Ascending aorta (tissue), 2 donors: ENCODE data around the gene KLHDC3. TPM values are rescaled to one million over a fixed set of nuclear protein-coding genes. Genes with fewer than 3 reads are reported as not detected.

ENCODE experiments used
- DNase-seq, 2 donors: peaks; one replicate each; pipeline ENCODE4 v3.0.0-alpha.2; 2019; ENCODE audit warnings: low spot score in 2 of 2
- H3K27ac ChIP-seq, 2 donors: fragments of 200-600 bp; sonication (generic); one replicate each; pipeline ENCODE4 v1.5.1; 2016 to 2017; ENCODE audit warnings: mild to moderate bottlenecking in 1 of 2
- H3K27me3 ChIP-seq: fragments of 200-600 bp; sonication (generic); one replicate; pipeline ENCODE4 v1.5.1; 2017
- H3K36me3 ChIP-seq, 2 donors: fragments of 200-600 bp; sonication (generic); one replicate each; pipeline ENCODE4 v1.5.1; 2016
- H3K4me1 ChIP-seq, 2 donors: fragments of 200-600 bp; sonication (generic); one replicate each; pipeline ENCODE4 v1.5.1; 2016 to 2017; ENCODE audit warnings: mild to moderate bottlenecking in 1 of 2
- H3K4me3 ChIP-seq, 2 donors: fragments of 200-600 bp; sonication (generic); one replicate each; pipeline ENCODE4 v1.5.1; 2016 to 2017; ENCODE audit warnings: mild to moderate bottlenecking in 1 of 2
- H3K9me3 ChIP-seq, 2 donors: fragments of 200-600 bp; sonication (generic); one replicate each; pipeline ENCODE4 v1.5.1; 2016
- intact Hi-C: fragments of 100-400 bp; cut with DNase I; formaldehyde crosslinking; loops from one replicate; pipeline ENCODE4 v1.15.1; 2023
- total RNA-seq: library from RNA; depleted of rRNA; stranded (reverse); fragments of >200 nt; gene quantifications from one replicate; pipeline ENCODE4 v1.1.0, GENCODE V29; 2016
- TF ChIP-seq, protein P1 (sequence below), 3 experiments: fragments of 200-600 bp in 2 of 3; fragments of 450-650 bp in 1 of 3; sonication (generic) in 2 of 3; IDR thresholded peaks; one replicate each; pipeline ENCODE4 v1.5.1; 2016 to 2019; ENCODE audit warnings: antibody characterized with exemption in 3 of 3, mild to moderate bottlenecking in 1 of 3, moderate library complexity in 1 of 3

KLHDC3 gene
- total RNA-seq, 1 donor from 2014 or later, result 64.0 TPM

DNA sequence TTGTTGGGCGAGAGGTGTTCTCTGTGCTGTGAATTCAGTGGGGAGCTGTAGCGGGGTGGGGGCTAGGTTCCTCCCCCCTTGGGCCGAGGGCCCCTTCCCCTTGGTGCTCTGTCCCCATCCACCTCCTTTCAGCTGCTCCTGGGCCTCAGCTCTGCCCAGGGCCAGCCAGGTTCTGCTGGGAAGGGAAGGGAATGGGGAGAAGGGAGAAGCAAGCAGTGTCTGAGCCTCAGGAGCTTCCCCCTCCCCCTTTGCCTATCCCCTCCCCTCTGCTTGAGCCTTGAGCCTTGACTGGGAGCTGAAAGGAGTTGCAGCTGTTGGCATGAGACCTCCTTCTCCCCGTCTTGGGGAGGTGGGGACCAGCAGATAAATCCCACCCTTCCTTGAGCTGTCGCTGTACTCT lies 6.8 kb downstream of the KLHDC3 start:
- H3K9me3 ChIP-seq, result no peaks in the 10 kb centered on the region
- DNase-seq, result no peak
- H3K36me3 ChIP-seq, result peaks cover 41 to 42% of the 10 kb centered on the region in 2 donors
- H3K27me3 ChIP-seq, result no peaks in the 10 kb centered on the region
- intact Hi-C loops, result loop anchor here (1.0 kb wide), 1 partner anchor 38 kb away; the partner anchor contains the start of genes KLC4 and MRPL2
- TF ChIP-seq, protein P1, sequence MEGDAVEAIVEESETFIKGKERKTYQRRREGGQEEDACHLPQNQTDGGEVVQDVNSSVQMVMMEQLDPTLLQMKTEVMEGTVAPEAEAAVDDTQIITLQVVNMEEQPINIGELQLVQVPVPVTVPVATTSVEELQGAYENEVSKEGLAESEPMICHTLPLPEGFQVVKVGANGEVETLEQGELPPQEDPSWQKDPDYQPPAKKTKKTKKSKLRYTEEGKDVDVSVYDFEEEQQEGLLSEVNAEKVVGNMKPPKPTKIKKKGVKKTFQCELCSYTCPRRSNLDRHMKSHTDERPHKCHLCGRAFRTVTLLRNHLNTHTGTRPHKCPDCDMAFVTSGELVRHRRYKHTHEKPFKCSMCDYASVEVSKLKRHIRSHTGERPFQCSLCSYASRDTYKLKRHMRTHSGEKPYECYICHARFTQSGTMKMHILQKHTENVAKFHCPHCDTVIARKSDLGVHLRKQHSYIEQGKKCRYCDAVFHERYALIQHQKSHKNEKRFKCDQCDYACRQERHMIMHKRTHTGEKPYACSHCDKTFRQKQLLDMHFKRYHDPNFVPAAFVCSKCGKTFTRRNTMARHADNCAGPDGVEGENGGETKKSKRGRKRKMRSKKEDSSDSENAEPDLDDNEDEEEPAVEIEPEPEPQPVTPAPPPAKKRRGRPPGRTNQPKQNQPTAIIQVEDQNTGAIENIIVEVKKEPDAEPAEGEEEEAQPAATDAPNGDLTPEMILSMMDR (IDR thresholded peaks at IDR 0.05), result no peak
- peak overlapping the region; percentile 79 to 95 for H3K27ac ChIP-seq
- H3K4me3 ChIP-seq, result peak overlapping the region; percentile 77 to 98
- H3K4me1 ChIP-seq, result peaks cover 22 to 33% of the 10 kb centered on the region in 2 donors

DNA sequence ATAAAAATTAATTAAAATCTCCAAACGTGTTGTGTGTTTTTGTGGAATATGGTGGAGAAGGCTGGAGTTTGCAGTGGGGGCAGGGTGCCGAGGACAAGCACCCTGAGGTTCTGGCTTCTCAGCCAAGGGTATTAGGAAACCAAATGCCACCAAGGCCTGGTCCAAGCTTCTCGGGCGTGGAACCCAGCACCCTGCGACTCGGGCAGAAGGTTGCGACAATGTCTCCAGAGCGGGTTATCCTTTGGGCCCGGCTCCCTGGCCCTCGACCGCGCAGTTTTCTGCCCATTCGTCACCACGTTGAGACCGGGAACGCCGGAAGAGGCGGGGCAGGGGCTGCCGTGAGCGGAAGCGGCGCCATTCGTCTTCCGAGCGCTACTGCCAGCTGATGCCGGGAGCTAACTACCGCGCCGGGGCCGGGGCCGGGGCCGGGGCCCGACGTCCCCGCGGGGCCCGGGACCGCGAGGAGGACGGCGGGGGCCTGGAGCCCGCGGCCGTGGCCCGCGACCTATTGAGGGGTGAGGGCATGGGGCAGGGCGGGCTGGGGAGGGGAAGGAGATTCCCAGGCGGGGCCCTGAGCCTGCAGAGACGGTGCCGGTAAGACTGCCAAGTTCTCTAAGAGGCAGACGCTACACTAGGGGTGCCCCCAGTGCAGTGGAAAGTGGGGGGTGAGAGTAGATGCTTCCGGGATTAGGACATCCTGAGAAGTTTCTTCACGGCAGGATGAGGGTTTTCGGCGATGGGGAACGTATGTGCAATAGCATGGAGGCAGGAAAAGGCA lies 7.4 kb downstream of the KLHDC3 start, which contains the start of gene RRP36:
TSS of gene RRP36 (plus strand) at position 354 of the 778 bp plus-strand sequence. CDS start at position 386, 32 bp downstream.
- TF ChIP-seq, protein P1 (IDR thresholded peaks at IDR 0.05), result no peak
- Histone ChIP-seq H3K36me3 (peaks cover 47 to 48% of the 10 kb centered on the region in 2 donors), H3K9me3 (no peaks in the 10 kb centered on the region), H3K4me1 (peaks cover 15 to 27% of the 10 kb centered on the region in 2 donors), H3K4me3 (peak within 1 kb of the TSS; percentile 77 to 98), H3K27me3 (no peaks in the 10 kb centered on the region), H3K27ac (peak within 1 kb of the TSS; percentile 79 to 95)
- intact Hi-C loops, result loop anchor here (1.0 kb wide), 1 partner anchor 38 kb away; the partner anchor contains the start of genes KLC4 and MRPL2
- peak; percentile 35 to 90 for DNase-seq

DNA sequence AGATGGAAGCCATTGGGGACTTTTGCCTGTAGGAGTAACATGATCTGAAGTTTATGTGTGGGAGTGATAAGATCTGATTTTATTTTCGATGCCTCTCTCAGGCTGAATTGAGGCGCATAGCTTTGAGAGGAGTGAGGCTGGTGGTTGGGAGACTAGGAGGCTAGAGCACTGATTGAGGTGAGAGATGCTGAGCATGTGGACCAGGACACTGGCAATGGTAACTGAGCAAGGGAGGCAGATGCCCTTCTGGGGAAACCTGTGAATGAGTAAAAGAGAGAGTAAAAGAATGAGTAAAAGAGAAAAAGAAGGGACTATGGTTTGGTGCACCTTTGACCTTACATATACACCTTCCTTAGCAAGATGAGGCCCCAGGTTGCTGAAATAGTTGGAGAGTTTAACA lies 10.4 kb downstream of the KLHDC3 start:
- Histone ChIP-seq H3K4me1 (peaks cover 9 to 21% of the 10 kb centered on the region in 2 donors), H3K27ac (no peak overlapping the region), H3K4me3 (no peak overlapping the region), H3K36me3 (peaks cover 54 to 56% of the 10 kb centered on the region in 2 donors), H3K9me3 (no peaks in the 10 kb centered on the region), H3K27me3 (no peaks in the 10 kb centered on the region)
- no peak for DNase-seq
- TF ChIP-seq, protein P1 (IDR thresholded peaks at IDR 0.05), result no peak
- intact Hi-C loops, result no loop called here

DNA sequence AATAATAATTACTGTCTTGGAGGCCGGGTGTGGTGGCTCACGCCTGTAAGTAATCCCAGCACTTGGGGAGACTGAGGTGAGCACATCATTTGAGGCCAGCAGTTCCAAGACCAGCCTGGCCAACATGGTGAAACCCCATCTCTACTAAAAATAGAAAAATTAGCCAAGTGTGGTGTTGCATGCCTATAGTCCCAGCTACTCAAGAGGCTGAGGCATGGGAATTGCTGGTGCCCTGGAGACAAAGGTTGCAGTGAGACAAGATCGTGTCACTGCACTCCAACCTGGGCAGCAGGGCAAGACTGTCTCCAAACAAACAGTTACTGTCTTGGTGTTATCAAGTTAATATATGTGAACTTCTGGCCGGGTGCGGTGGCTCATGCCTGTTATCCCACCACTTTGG lies 12.3 kb downstream of the KLHDC3 start:
- H3K36me3 ChIP-seq, result peaks cover 69% of the 10 kb centered on the region in 2 donors
- no peak overlapping the region for H3K27ac ChIP-seq
- intact Hi-C loops, result no loop called here
- peaks cover 4 to 15% of the 10 kb centered on the region in 2 donors for H3K4me1 ChIP-seq
- H3K27me3 ChIP-seq, result no peaks in the 10 kb centered on the region
- TF ChIP-seq, protein P1 (IDR thresholded peaks at IDR 0.05), result no peak
- H3K9me3 ChIP-seq, result no peaks in the 10 kb centered on the region
- no peak overlapping the region for H3K4me3 ChIP-seq
- DNase-seq, result no peak

DNA sequence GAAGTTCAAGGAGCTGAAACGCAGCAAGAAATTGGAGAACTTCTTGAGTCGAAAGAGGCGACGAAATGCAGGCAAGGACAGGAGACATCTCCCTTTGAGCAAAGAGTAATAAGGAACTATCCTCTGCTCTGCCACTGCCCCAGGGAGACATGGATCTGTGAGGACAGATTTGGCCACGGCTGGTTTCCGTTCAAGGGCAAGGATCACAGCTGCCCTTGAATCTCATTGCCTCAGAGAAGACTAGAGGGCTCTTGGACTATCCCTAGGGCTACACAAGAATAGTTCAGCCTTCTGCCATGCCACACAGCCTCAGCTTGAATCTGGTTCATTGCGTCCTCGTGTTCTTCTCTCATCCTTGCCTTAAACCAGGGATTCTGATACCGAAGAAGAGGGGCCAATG lies 15.1 kb downstream of the KLHDC3 start:
- no peak for DNase-seq
- no peaks in the 10 kb centered on the region for H3K27me3 ChIP-seq
- H3K27ac ChIP-seq, result no peak overlapping the region
- no peaks in the 10 kb centered on the region for H3K9me3 ChIP-seq
- intact Hi-C loops, result no loop called here
- no peak overlapping the region for H3K4me3 ChIP-seq
- peaks cover 79 to 88% of the 10 kb centered on the region in 2 donors for H3K36me3 ChIP-seq
- TF ChIP-seq, protein P1 (IDR thresholded peaks at IDR 0.05), result no peak
- peaks cover 0 to 2% of the 10 kb centered on the region in 2 donors for H3K4me1 ChIP-seq
